ENCODE data around the gene HAUS3.
A peak's percentile ranks its signal among the peaks of the same experiment; 100 is the strongest.

The HAUS3 gene

DNA sequence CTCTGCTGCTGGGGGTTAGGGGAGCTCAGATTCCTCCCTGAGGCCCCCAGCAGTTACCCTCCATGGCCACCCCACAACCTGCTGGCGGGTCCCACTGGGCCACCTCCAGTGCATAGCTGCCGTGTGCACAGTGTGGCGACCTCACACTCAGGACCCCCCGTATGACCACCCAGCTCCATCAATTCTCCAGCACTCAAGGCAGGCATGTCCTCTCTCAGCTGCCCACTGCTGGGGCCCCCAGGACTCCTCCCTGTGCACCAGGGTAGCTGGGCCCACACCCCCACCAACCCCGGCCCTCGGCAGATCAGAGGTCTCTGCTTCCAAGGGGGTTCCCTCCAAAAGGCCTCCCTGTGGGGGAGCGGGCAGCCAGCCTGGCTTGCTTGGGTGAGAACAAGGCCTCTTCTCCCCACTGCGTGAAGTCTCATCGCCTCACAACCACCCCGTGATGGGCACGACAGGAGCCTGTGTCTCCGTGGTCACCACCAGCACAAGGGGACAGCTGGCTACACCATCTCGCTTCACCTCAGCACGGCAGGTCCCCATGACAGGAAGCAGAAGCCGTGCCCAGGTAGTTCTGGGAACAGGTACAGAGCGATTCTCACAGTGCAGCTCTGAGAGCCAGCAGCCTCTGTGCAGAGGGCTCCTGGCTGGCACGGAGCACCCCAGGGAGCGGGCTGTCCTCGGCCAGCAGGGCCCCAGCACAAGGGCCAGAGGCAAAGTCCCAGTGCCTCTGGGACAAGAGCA, 4.6 kb upstream of the HAUS3 start:
- TF ChIP-seq, protein P1, sequence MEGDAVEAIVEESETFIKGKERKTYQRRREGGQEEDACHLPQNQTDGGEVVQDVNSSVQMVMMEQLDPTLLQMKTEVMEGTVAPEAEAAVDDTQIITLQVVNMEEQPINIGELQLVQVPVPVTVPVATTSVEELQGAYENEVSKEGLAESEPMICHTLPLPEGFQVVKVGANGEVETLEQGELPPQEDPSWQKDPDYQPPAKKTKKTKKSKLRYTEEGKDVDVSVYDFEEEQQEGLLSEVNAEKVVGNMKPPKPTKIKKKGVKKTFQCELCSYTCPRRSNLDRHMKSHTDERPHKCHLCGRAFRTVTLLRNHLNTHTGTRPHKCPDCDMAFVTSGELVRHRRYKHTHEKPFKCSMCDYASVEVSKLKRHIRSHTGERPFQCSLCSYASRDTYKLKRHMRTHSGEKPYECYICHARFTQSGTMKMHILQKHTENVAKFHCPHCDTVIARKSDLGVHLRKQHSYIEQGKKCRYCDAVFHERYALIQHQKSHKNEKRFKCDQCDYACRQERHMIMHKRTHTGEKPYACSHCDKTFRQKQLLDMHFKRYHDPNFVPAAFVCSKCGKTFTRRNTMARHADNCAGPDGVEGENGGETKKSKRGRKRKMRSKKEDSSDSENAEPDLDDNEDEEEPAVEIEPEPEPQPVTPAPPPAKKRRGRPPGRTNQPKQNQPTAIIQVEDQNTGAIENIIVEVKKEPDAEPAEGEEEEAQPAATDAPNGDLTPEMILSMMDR (IDR thresholded peaks at IDR 0.05; ENCODE audit: extremely low read depth, insufficient read depth, missing control alignments) = no peak
- in situ Hi-C loops (cut with MboI; ENCODE audit: low pct_unique_long_range_greater_than_20kb, low sequenced_read_pairs, unreplicated experiment) = no loop called here
- peak; percentile 11 for DNase-seq (ENCODE audit: low spot score)

DNA sequence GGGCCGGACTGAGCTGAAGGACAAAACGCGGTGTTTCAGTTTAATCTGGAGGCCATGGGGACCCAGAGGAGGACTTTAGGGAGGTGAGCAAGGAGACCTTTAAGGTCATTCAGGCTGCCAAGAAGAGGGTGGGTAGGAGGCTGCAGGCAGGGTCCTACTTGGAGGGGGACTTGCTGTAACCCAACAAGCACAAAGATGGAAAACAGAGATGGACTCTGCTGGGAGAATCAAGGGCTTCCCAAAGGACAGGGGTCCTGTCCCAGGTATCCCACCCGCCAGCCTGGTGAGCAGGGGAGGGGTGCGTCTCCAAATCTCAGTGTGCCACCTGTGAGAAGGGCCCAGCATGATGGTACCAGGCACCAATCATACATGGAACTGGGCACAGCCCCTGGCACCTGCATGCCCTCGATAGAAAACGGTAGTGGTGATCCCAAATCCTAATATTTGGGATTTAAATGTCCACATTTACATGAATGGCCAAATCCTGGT, 3.9 kb upstream of the HAUS3 start:
- peak; percentile 9 for DNase-seq (ENCODE audit: low spot score)
- in situ Hi-C loops (cut with MboI; ENCODE audit: low pct_unique_long_range_greater_than_20kb, low sequenced_read_pairs, unreplicated experiment) = no loop called here
- TF ChIP-seq, protein P1 (IDR thresholded peaks at IDR 0.05; ENCODE audit: extremely low read depth, insufficient read depth, missing control alignments) = no peak

DNA sequence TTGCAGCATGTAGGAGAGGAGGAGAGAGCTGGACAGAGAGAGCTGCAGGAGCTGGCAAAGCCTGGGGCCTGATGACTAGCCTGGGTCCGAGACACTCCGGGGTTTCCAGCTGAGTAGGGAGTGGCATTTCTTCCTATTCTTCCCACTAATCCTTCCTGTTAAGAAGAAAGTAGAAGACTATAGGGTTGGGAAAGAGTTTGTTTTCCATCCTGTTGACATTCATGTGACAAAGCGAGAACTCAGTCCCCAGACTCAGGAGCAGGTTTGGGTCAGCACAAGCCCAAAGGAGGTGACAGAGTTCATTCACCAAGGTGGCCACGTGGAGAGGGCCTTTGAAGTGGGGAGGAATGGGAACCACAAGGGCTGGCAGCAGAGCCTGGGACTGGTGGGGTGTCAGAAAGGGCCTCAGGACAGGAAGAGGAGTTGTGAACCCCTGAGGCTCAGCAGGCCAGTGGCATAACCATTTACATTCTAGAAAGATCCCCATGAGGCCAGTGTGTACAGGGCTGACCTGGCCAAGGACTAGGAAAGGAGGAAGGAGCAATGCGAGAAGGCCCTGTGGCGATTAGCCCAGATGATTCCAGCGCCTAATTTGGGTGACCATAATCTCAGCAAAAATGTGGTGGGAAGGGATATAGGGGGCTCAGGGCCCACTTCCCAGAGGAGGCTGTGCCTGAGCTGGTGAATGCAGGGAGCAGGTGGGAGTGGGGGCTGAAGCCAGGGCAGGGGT, 3.3 kb upstream of the HAUS3 start:
- in situ Hi-C loops (cut with MboI; ENCODE audit: low pct_unique_long_range_greater_than_20kb, low sequenced_read_pairs, unreplicated experiment) = no loop called here
- TF ChIP-seq, protein P1 (IDR thresholded peaks at IDR 0.05; ENCODE audit: extremely low read depth, insufficient read depth, missing control alignments) = no peak
- peak; percentile 12 for DNase-seq (ENCODE audit: low spot score)

DNA sequence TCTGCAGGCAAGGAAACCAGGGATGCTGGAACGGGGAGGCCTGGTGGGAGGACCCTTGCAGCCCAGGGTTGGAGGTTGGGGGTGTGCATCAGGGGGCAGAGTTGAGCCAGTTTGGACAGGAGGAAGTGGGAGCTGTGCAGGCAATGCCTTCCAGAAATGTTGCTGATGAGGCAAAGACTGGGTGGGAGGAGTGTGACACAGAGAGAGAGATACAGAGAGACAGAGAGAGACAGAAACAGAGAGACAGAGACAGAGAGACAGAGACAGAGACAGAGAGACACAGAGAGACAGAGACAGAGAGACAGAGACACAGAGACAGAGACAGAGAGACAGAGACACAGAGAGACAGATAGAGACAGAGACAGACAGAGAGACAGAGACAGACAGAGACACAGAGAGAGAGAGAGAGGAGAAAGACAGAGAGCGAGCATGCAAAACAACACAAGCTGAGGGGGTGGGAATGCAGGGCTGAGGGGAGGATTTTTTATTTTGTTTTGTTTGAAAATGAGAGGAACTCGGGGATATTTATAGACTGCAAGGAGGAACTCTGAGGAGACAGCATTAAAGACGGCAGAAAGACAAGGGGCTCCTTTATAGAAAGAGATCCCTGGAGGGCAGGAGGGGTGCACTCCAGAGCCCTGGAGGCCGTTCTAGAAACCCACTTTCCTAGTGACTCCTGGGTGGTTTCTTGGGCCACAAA, 1.9 kb upstream of the HAUS3 start:
- DNase-seq (ENCODE audit: low spot score) = peak; percentile 44

DNA sequence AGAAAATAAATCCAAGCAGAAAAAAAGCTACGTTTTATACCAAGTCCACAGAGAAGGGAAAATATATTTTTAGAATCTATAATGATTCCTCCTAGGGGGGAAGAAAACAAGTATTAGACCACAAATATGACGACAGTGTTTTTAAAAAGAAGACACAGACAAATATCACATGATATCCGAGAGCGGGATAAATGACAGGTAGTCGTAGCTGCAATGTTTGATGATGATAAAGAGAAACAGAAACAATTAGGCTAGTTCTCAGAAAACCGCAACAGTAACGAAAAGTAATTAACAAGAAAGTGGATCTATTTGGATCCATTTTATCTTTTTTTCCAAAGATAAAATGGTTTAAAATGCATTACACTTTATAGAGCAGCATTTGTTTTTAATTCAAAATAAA, 918 bp downstream of the HAUS3 start:
- TF ChIP-seq, protein P1 (IDR thresholded peaks at IDR 0.05; ENCODE audit: extremely low read depth, insufficient read depth, missing control alignments) = no peak
- in situ Hi-C loops (cut with MboI; ENCODE audit: low pct_unique_long_range_greater_than_20kb, low sequenced_read_pairs, unreplicated experiment) = no loop called here
- peak; percentile 17 for DNase-seq (ENCODE audit: low spot score)

More for the DNA sequence above, 1.9 kb upstream of the HAUS3 start:
- in situ Hi-C loops (cut with MboI; ENCODE audit: low pct_unique_long_range_greater_than_20kb, low sequenced_read_pairs, unreplicated experiment) = no loop called here
- TF ChIP-seq, protein P1 (IDR thresholded peaks at IDR 0.05; ENCODE audit: extremely low read depth, insufficient read depth, missing control alignments) = peak; percentile 36

DNA sequence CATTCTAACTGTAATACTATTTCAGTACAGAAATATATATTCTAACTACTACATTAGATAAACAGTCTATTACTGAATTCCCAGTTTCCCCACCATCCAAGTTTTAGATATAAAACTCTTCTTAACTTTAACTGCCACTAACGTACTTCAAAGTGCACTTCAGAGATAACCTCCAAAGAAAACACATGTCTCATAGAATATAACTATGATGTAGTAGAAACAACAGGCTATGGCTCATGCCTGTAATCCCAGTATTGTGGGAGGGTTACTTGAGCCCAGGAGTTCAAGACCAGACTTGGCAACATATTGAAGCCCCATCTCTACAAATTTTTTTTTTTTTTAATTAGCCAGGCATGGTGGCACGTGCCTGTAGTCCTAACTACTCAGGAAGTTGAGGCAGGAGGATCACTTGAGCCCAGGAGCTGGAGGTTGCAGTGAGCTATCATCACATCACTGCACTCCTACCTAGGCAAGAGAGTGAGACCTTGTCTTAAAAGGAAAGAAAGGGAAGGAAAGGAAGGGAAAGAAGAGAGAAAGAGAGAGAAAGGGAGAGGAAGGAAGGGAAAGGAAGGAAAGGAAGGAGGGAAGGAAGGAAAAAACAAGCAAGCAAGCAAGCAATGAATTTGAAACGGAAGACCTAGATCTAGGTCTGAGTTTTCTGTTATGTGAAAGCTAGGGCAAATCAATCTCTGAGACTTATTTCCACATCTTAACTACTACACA, 4.8 kb downstream of the HAUS3 start:
- no peak for DNase-seq (ENCODE audit: low spot score)
- in situ Hi-C loops (cut with MboI; ENCODE audit: low pct_unique_long_range_greater_than_20kb, low sequenced_read_pairs, unreplicated experiment) = no loop called here
- TF ChIP-seq, protein P1 (IDR thresholded peaks at IDR 0.05; ENCODE audit: extremely low read depth, insufficient read depth, missing control alignments) = no peak
